Esophagus muscularis mucosa (tissue), 4 donors: ENCODE measurements around the gene PCGF2.

Experiments
- EP300 ChIP-seq: sonication (generic); formaldehyde crosslinking; IDR thresholded peaks from one replicate; pipeline ENCODE4 v1.6.1; 2017; ENCODE audit warnings: antibody characterized with exemption
- POLR2A ChIP-seq: fragments of 450-650 bp; IDR thresholded peaks from one replicate; pipeline ENCODE4 v1.6.1; 2017; ENCODE audit warnings: antibody characterized with exemption, moderate library complexity, mild to moderate bottlenecking, low read depth
- POLR2AphosphoS5 ChIP-seq, 2 donors: sonication (generic); formaldehyde crosslinking; IDR thresholded peaks; one replicate each; pipeline ENCODE4 v1.6.1; 2017; ENCODE audit warnings: antibody characterized with exemption in 2 of 2
- TF ChIP-seq, protein P1 (sequence below), 3 experiments: fragments of 200-600 bp in 2 of 3; fragments of 450-650 bp in 1 of 3; sonication (generic) in 2 of 3; IDR thresholded peaks; one replicate each; pipeline ENCODE4 v1.5.1; 2017 to 2019; ENCODE audit warnings: antibody characterized with exemption in 3 of 3, mild to moderate bottlenecking in 2 of 3, moderate library complexity in 1 of 3

DNA sequence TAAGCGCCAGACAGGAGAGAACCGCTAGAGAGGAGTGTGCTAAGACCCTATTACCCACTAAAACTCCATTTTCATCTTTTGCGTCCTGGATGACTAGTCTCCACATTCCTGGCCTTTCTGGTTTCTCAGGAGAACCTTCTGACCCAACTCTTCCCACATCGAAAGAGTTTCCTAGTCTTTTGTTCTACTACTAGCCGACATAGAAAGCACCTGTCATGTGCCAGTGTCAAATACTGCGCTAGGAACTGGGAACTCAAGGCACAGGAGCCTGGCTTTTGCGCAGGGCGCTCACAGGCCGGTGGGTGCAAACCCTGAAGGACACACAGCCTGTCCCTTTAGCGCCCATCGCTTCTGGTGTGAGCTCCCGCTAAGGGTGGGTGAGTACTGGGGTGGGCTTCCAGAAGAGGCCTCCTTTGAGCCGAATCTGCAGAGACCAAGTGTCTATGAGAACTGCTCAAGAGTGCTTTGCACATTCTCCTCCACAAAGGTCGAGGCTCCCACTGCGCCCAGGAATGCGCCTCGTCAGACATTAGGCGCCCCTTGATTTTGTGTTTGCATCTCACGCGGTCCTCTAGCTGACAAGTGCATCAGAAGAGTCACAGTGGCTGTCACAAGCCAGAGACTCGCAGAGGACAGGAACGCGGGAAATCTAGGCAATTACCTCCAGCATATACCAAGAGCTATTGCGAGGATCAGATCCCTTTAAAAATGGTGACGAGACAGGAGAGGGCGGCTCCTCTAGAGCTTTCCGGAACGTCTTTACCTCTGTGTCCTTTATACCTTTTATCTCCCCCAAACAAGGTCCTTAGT is 2.4 kb upstream of the PCGF2 start:
- TF ChIP-seq, protein P1, sequence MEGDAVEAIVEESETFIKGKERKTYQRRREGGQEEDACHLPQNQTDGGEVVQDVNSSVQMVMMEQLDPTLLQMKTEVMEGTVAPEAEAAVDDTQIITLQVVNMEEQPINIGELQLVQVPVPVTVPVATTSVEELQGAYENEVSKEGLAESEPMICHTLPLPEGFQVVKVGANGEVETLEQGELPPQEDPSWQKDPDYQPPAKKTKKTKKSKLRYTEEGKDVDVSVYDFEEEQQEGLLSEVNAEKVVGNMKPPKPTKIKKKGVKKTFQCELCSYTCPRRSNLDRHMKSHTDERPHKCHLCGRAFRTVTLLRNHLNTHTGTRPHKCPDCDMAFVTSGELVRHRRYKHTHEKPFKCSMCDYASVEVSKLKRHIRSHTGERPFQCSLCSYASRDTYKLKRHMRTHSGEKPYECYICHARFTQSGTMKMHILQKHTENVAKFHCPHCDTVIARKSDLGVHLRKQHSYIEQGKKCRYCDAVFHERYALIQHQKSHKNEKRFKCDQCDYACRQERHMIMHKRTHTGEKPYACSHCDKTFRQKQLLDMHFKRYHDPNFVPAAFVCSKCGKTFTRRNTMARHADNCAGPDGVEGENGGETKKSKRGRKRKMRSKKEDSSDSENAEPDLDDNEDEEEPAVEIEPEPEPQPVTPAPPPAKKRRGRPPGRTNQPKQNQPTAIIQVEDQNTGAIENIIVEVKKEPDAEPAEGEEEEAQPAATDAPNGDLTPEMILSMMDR (IDR thresholded peaks at IDR 0.05), result no peak
- no peak for TF ChIP-seq POLR2A
- TF ChIP-seq EP300, result no peak
- TF ChIP-seq POLR2AphosphoS5 (IDR thresholded peaks at IDR 0.05), result no peak
